SU-DHL-6 (cell line): ENCODE data around the gene MAP4K1.

Experiments used
- H2AFZ ChIP-seq: fragments of 200-600 bp; sonication (generic); 2 replicates; pipeline ENCODE4 v1.6.1; 2014; ENCODE audit warnings: low read depth, mild to moderate bottlenecking, moderate library complexity, mixed read lengths, antibody characterized with exemption, low read length; ENCODE audit not compliant: severe bottlenecking
- H3F3A ChIP-seq: fragments of 200-600 bp; shearing (Covaris generic); 2 replicates; pipeline ENCODE4 v1.6.0; 2016; ENCODE audit warnings: antibody characterized with exemption, mild to moderate bottlenecking; ENCODE audit not compliant: insufficient read depth
- H3K27ac ChIP-seq: fragments of 200-600 bp; sonication (generic); 2 replicates; pipeline ENCODE4 v1.5.1; 2016; ENCODE audit warnings: low read depth, mild to moderate bottlenecking, low read length, moderate library complexity, mixed read lengths
- H3K27me3 ChIP-seq: fragments of 200-600 bp; sonication (generic), shearing (Covaris generic); 2 replicates; pipeline ENCODE4 v1.6.0; 2014; ENCODE audit warnings: mild to moderate bottlenecking, low read length
- H3K36me3 ChIP-seq: fragments of 200-600 bp; sonication (generic); 2 replicates; pipeline ENCODE4 v1.6.1; 2014; ENCODE audit warnings: mild to moderate bottlenecking, low read length, mixed read lengths
- H3K4me2 ChIP-seq: fragments of 300-600, 200-600 bp; shearing (Covaris generic), sonication (generic); 2 replicates; pipeline ENCODE4 v1.6.0; 2014; ENCODE audit warnings: low read length, low read depth, mild to moderate bottlenecking; ENCODE audit not compliant: poor library complexity, severe bottlenecking
- H3K4me3 ChIP-seq: fragments of 200-600 bp; sonication (generic); 2 replicates; pipeline ENCODE4 v1.5.1; 2014; ENCODE audit warnings: antibody characterized with exemption, low read length, mild to moderate bottlenecking, mixed read lengths; ENCODE audit not compliant: insufficient read depth, poor library complexity, severe bottlenecking
- H3K79me2 ChIP-seq: fragments of 200-600 bp; sonication (generic); 2 replicates; pipeline ENCODE4 v1.6.1; 2014; ENCODE audit warnings: mild to moderate bottlenecking, low read length, moderate library complexity; ENCODE audit not compliant: insufficient read depth
- H3K9ac ChIP-seq: fragments of 200-600 bp; sonication (generic); 2 replicates; pipeline ENCODE4 v1.7.0; 2014; ENCODE audit warnings: mild to moderate bottlenecking, low read length
- H3K9me2 ChIP-seq: fragments of 200-600 bp; sonication (generic); replicated peaks from 2 replicates; pipeline ENCODE4 v1.6.1; 2014; ENCODE audit warnings: low read length; ENCODE audit not compliant: insufficient read depth
- H3K9me3 ChIP-seq: fragments of 200-600 bp; sonication (generic); 2 replicates; pipeline ENCODE4 v1.6.1; 2014; ENCODE audit warnings: low read length, mixed read lengths; ENCODE audit not compliant: insufficient read depth
- H4K20me1 ChIP-seq: fragments of 200-600 bp; sonication (generic); 2 replicates; pipeline ENCODE4 v1.6.1; 2014; ENCODE audit warnings: low read depth, mild to moderate bottlenecking, antibody characterized with exemption, low read length, moderate library complexity, mixed read lengths
- CTCF ChIP-seq: fragments of 200-600 bp; sonication (generic); IDR thresholded peaks from one replicate; pipeline ENCODE4 v1.5.1; 2017; ENCODE audit warnings: antibody characterized with exemption, mild to moderate bottlenecking, low read length, moderate library complexity; ENCODE audit not compliant: insufficient read depth, poor library complexity, severe bottlenecking
- EZH2phosphoT487 ChIP-seq: fragments of 200-600 bp; sonication (generic), shearing (Covaris generic); conservative IDR thresholded peaks from 2 replicates; pipeline ENCODE4 v1.6.1; 2018; ENCODE audit warnings: mild to moderate bottlenecking, antibody characterized with exemption, low read length, moderate library complexity, mixed read lengths

The MAP4K1 gene

DNA sequence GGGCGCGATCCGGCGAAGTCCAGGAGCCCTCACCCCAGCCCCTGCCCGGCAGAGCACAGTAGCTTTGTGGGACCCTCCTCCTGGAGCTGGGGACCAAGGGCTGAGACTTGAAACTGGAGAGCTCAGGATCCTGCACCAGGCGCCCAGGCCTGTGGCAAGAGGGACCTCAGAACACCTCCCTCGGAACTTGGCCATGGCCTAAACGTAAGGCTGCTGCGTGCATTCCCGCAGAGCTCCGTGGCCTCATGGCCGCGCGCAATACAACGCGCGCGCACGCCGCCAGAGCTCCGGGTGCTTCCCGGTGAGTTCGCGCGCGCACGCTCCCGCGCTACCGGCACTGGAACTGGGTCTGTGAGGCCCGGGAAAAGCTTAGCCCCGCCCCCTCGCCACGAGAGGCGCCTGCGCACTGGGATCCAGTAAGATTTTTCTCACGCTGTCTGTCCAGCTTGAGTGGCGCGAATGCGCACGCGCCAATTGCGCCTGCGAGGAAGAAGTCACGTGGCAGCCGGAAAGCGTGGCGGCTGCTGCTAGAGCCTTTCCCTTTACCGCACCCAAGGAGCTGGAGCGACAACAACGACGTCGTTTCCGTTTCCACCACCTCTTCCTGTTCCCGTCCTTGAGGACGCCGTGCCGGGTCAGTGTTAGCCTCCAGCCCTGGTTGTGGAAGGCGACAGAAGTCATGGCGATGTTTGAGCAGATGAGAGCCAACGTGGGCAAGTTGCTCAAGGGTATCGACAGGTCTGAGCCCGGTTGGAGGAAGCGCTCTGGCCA lies 1.0 kb upstream of the MAP4K1 start, which contains the start of gene EIF3K:
Gene EIF3K (plus strand): TSS at position 599 of the 771 bp plus-strand sequence. CDS start 81 bp downstream, at position 680.
- Histone ChIP-seq H3F3A (peaks cover 11% of the 10 kb centered on the region), H3K4me3 (peak within 1 kb of the TSS; percentile 94), H3K27ac (peak within 1 kb of the TSS; percentile 93), H3K79me2 (peaks cover 46% of the 10 kb centered on the region), H3K36me3 (peaks cover 8% of the 10 kb centered on the region; the same call in 1 of the 2 replicates), H4K20me1 (no peaks in the 10 kb centered on the region), H3K27me3 (no peaks in the 10 kb centered on the region), H3K9ac (peak within 1 kb of the TSS; percentile 94), H2AFZ (peak within 1 kb of the TSS; percentile 54), H3K9me3 (no peaks in the 10 kb centered on the region), H3K4me2 (peak within 1 kb of the TSS; percentile 94), H3K9me2 (no peaks in the 10 kb centered on the region)
- TF ChIP-seq EZH2phosphoT487 (no peak), CTCF (no peak)

GRCh38 chr19:38617283-38617763 lies 430 bp downstream of the MAP4K1 start:
- TF ChIP-seq CTCF, result no peak
- no peak for TF ChIP-seq EZH2phosphoT487
- Histone ChIP-seq H3K27ac (peak overlapping the region; percentile 93), H3K9me3 (no peaks in the 10 kb centered on the region), H3F3A (peaks cover 11% of the 10 kb centered on the region), H3K9me2 (no peaks in the 10 kb centered on the region), H2AFZ (peak overlapping the region; percentile 5), H3K4me3 (peak overlapping the region; percentile 60), H4K20me1 (no peaks in the 10 kb centered on the region), H3K4me2 (peak overlapping the region; percentile 92), H3K79me2 (peaks cover 46% of the 10 kb centered on the region), H3K27me3 (no peaks in the 10 kb centered on the region), H3K9ac (peak overlapping the region; percentile 94), H3K36me3 (peaks cover 8% of the 10 kb centered on the region; the same call in 1 of the 2 replicates)

DNA sequence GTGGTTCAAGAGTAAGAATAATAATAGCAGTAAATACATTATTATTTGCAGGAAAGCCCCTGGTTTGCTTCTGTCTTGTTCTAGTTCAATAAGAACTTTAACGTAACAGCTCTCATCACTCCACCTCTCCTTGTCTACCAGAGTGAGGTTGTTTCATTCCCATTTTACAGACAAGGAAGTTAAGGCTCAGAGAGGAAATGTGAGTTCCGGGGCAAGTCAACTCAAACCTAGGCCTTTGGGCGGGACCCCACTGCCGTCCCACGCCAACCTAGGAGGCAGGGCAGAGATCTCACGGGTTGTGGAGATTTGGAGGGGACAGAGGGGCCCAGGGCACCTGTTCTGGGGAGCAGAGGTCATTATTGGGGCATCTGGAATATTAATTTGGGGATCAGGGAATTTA lies 1.5 kb downstream of the MAP4K1 start:
- Histone ChIP-seq H3F3A (peaks cover 11% of the 10 kb centered on the region), H3K27me3 (no peaks in the 10 kb centered on the region), H3K9me3 (no peaks in the 10 kb centered on the region), H3K9ac (peak overlapping the region; percentile 94), H2AFZ (no peak overlapping the region), H3K4me3 (peak overlapping the region; percentile 60), H3K4me2 (peak overlapping the region; percentile 92), H3K36me3 (peaks cover under 1% of the 10 kb centered on the region; the same call in 1 of the 2 replicates), H3K9me2 (no peaks in the 10 kb centered on the region), H4K20me1 (no peaks in the 10 kb centered on the region), H3K27ac (peak overlapping the region; percentile 93), H3K79me2 (peaks cover 42% of the 10 kb centered on the region)
- TF ChIP-seq CTCF, result no peak
